ENCODE measurements around the gene JMJD6. TPM values are rescaled to one million over a fixed set of nuclear protein-coding genes. Genes with fewer than 3 reads are reported as not detected.
"Not testable (repeated sequence)": the region's sequence is repeated elsewhere in the genome, so short reads cannot be mapped to it uniquely, and the experiment has no call there.

The JMJD6 gene
- total RNA-seq, 1 experiment from 2014 or later = 28.2 TPM

- no peaks in the 10 kb centered on the region for H3K27me3 ChIP-seq
- DNase-seq = peak; percentile 80
- H3K9me3 ChIP-seq = peaks cover 2% of the 10 kb centered on the region; the same call in 1 of the 2 replicates
- peak within 1 kb of the TSS; percentile 68 for H3K4me3 ChIP-seq
- peaks cover 48% of the 10 kb centered on the region for H3K36me3 ChIP-seq
Measured at GRCh38 chr17:76710863-76711611, 15.4 kb downstream of the JMJD6 start, which contains the start of gene MXRA7. Gene MXRA7 (minus strand): TSS chr17:76710965. CDS start chr17:76710946, 19 bp downstream.

- peaks cover 40% of the 10 kb centered on the region for H3K36me3 ChIP-seq
- peak; percentile 29 for DNase-seq
Measured at GRCh38 chr17:76709951-76710862, 16.2 kb downstream of the JMJD6 start.

GRCh38 chr17:76709077-76709950 lies 17.1 kb downstream of the JMJD6 start:
- Histone ChIP-seq H3K36me3 (peaks cover 31% of the 10 kb centered on the region), H3K9me3 (no peaks in the 10 kb centered on the region)

More at GRCh38 chr17:76709951-76710862, 16.2 kb downstream of the JMJD6 start:
- H3K27me3 ChIP-seq, H3K9me3 ChIP-seq: not testable (repeated sequence)
- H3K4me3 ChIP-seq = peak overlapping the region; percentile 68

GRCh38 chr17:76707985-76708807 lies 18.2 kb downstream of the JMJD6 start:
- DNase-seq = no peak
- peaks cover 21% of the 10 kb centered on the region for H3K36me3 ChIP-seq
- H3K9me3 ChIP-seq = no peaks in the 10 kb centered on the region
- H3K4me3 ChIP-seq = no peak overlapping the region; the same call in 1 of the 2 replicates
- H3K27me3 ChIP-seq = no peaks in the 10 kb centered on the region

More at GRCh38 chr17:76709077-76709950, 17.1 kb downstream of the JMJD6 start:
- H3K27me3 ChIP-seq = no peaks in the 10 kb centered on the region
- peak; percentile 92 for DNase-seq
- H3K4me3 ChIP-seq = peak overlapping the region; percentile 68

GRCh38 chr17:76706817-76707216 lies 19.6 kb downstream of the JMJD6 start:
- H3K9me3 ChIP-seq = no peaks in the 10 kb centered on the region
- DNase-seq = no peak
- peaks cover 15% of the 10 kb centered on the region for H3K36me3 ChIP-seq
- no peak overlapping the region for H3K4me3 ChIP-seq
- H3K27me3 ChIP-seq = no peaks in the 10 kb centered on the region

- H3K27me3 ChIP-seq = no peaks in the 10 kb centered on the region
- no peaks in the 10 kb centered on the region for H3K9me3 ChIP-seq
- peaks cover 17% of the 10 kb centered on the region for H3K36me3 ChIP-seq
- H3K4me3 ChIP-seq = no peak overlapping the region
- no peak for DNase-seq
Measured at GRCh38 chr17:76704805-76705204, 21.6 kb downstream of the JMJD6 start.

- Histone ChIP-seq H3K4me3 (no peak overlapping the region), H3K9me3 (no peaks in the 10 kb centered on the region), H3K27me3 (no peaks in the 10 kb centered on the region), H3K36me3 (peaks cover 10% of the 10 kb centered on the region; the same call in 1 of the 2 replicates)
- no peak for DNase-seq
Measured at GRCh38 chr17:76702941-76703637, 23.3 kb downstream of the JMJD6 start.

- peaks cover 8% of the 10 kb centered on the region; the same call in 1 of the 2 replicates for H3K36me3 ChIP-seq
- no peak for DNase-seq
Measured at GRCh38 chr17:76702076-76702475, 24.3 kb downstream of the JMJD6 start.

GRCh38 chr17:76701471-76701967 lies 24.9 kb downstream of the JMJD6 start:
- no peaks in the 10 kb centered on the region for H3K9me3 ChIP-seq
- DNase-seq = no peak
- peaks cover 4% of the 10 kb centered on the region for H3K36me3 ChIP-seq
- H3K27me3 ChIP-seq = no peaks in the 10 kb centered on the region
- H3K4me3 ChIP-seq = no peak overlapping the region

More at GRCh38 chr17:76702076-76702475, 24.3 kb downstream of the JMJD6 start:
- Histone ChIP-seq H3K27me3 (no peaks in the 10 kb centered on the region), H3K9me3 (no peaks in the 10 kb centered on the region), H3K4me3 (no peak overlapping the region)

- H3K4me3 ChIP-seq = no peak overlapping the region
- DNase-seq = peak; percentile 70
- H3K27me3 ChIP-seq = no peaks in the 10 kb centered on the region
- no peaks in the 10 kb centered on the region for H3K9me3 ChIP-seq
- H3K36me3 ChIP-seq = peaks cover 3% of the 10 kb centered on the region
Measured at GRCh38 chr17:76700617-76701470, 25.6 kb downstream of the JMJD6 start.

GRCh38 chr17:76700270-76700616 lies 26.2 kb downstream of the JMJD6 start:
- H3K9me3 ChIP-seq = no peaks in the 10 kb centered on the region
- no peaks in the 10 kb centered on the region for H3K27me3 ChIP-seq
- no peak overlapping the region for H3K4me3 ChIP-seq
- H3K36me3 ChIP-seq = peaks cover 3% of the 10 kb centered on the region
- DNase-seq = no peak

- H3K27me3 ChIP-seq, H3K4me3 ChIP-seq, DNase-seq, H3K9me3 ChIP-seq, H3K36me3 ChIP-seq: not testable (repeated sequence)
Measured at GRCh38 chr17:76698466-76698977, 27.9 kb downstream of the JMJD6 start.

GRCh38 chr17:76697702-76698465 lies 28.5 kb downstream of the JMJD6 start:
- no peak overlapping the region for H3K4me3 ChIP-seq
- H3K9me3 ChIP-seq = no peaks in the 10 kb centered on the region
- no peaks in the 10 kb centered on the region for H3K27me3 ChIP-seq
- no peak for DNase-seq
- H3K36me3 ChIP-seq = peaks cover 3% of the 10 kb centered on the region

Measured in MG63 (cell line).